Measurements from ENCODE around the gene PARP15.

Gene PARP15

GRCh38 chr3:122674339-122674738 is 96.9 kb downstream of the PARP15 start:
- no peak for DNase-seq
- in situ Hi-C loops (cut with HindIII; ENCODE audit: low pct_ligation_motif_present, low sequenced_read_pairs): no loop called here
- no peak overlapping the region for H3K4me3 ChIP-seq (ENCODE audit: low read depth, low read length)
- no peak overlapping the region for H3K27ac ChIP-seq
- no peaks in the 10 kb centered on the region for H3K36me3 ChIP-seq (replicated peaks)
- TF ChIP-seq CTCF (IDR thresholded peaks at IDR 0.05; ENCODE audit: low read depth, low read length, missing control alignments): no peak
- H3K27me3 ChIP-seq (replicated peaks): no peaks in the 10 kb centered on the region

GRCh38 chr3:122676759-122677158 is 99.3 kb downstream of the PARP15 start:
- Histone ChIP-seq H3K36me3 (replicated peaks) (no peaks in the 10 kb centered on the region), H3K4me3 (ENCODE audit: low read depth, low read length) (no peak overlapping the region), H3K27me3 (replicated peaks) (no peaks in the 10 kb centered on the region), H3K27ac (no peak overlapping the region)
- in situ Hi-C loops (cut with HindIII; ENCODE audit: low pct_ligation_motif_present, low sequenced_read_pairs): no loop called here
- TF ChIP-seq CTCF (IDR thresholded peaks at IDR 0.05; ENCODE audit: low read depth, low read length, missing control alignments): no peak
- peak; percentile 32 for DNase-seq

GRCh38 chr3:122677216-122677615 is 99.8 kb downstream of the PARP15 start:
- TF ChIP-seq CTCF (IDR thresholded peaks at IDR 0.05; ENCODE audit: low read depth, low read length, missing control alignments): no peak
- Histone ChIP-seq H3K4me3 (ENCODE audit: low read depth, low read length) (no peak overlapping the region), H3K27ac (no peak overlapping the region), H3K27me3 (replicated peaks) (no peaks in the 10 kb centered on the region), H3K36me3 (replicated peaks) (no peaks in the 10 kb centered on the region)
- in situ Hi-C loops (cut with HindIII; ENCODE audit: low pct_ligation_motif_present, low sequenced_read_pairs): no loop called here
- no peak for DNase-seq

GRCh38 chr3:122678506-122678905 is 101.1 kb downstream of the PARP15 start:
- H3K36me3 ChIP-seq (replicated peaks): no peaks in the 10 kb centered on the region
- TF ChIP-seq CTCF (IDR thresholded peaks at IDR 0.05; ENCODE audit: low read depth, low read length, missing control alignments): no peak
- no peak overlapping the region for H3K4me3 ChIP-seq (ENCODE audit: low read depth, low read length)
- no peak overlapping the region for H3K27ac ChIP-seq
- no peaks in the 10 kb centered on the region for H3K27me3 ChIP-seq (replicated peaks)
- DNase-seq: no peak
- in situ Hi-C loops (cut with HindIII; ENCODE audit: low pct_ligation_motif_present, low sequenced_read_pairs): no loop called here

GRCh38 chr3:122679085-122679881 is 101.8 kb downstream of the PARP15 start:
- peak; percentile 88 for TF ChIP-seq CTCF (IDR thresholded peaks at IDR 0.05; ENCODE audit: low read depth, low read length, missing control alignments)
- DNase-seq: peak; percentile 73
- H3K27me3 ChIP-seq (replicated peaks): no peaks in the 10 kb centered on the region
- H3K27ac ChIP-seq: no peak overlapping the region
- no peaks in the 10 kb centered on the region for H3K36me3 ChIP-seq (replicated peaks)
- H3K4me3 ChIP-seq (ENCODE audit: low read depth, low read length): peak overlapping the region; percentile 43
- in situ Hi-C loops (cut with HindIII; ENCODE audit: low pct_ligation_motif_present, low sequenced_read_pairs): no loop called here

Data from brain microvascular endothelial cell (primary cell).